Body of pancreas (tissue), 4 donors: ENCODE measurements around the gene GALE. TPM values are rescaled to one million over a fixed set of nuclear protein-coding genes. Genes with fewer than 3 reads are reported as not detected.
"Not testable (repeated sequence)": the region's sequence is repeated elsewhere in the genome, so short reads cannot be mapped to it uniquely, and the experiment has no call there.

ENCODE experiments used
- ATAC-seq: fragments of 150-250 bp; one replicate; pipeline ENCODE4 v1.9.1; 2016
- DNase-seq, 4 donors: peaks; one replicate each; pipeline ENCODE4 v3.0.0-alpha.2; 2019
- H3K27ac ChIP-seq, 4 donors: fragments of 200-600 bp; sonication (generic); 1 replicate in 3 of 4; 2 replicates in 1 of 4; pipeline versions ENCODE4 v1.5.1 to v1.6.1; 2016 to 2019; ENCODE audit warnings: mild to moderate bottlenecking in 1 of 4, mixed read lengths in 1 of 4, moderate library complexity in 1 of 4
- H3K27me3 ChIP-seq, 2 donors: fragments of 200-600 bp; sonication (generic); one replicate each; pipeline ENCODE4 v1.6.0; 2016; ENCODE audit warnings: mild to moderate bottlenecking in 1 of 2
- H3K36me3 ChIP-seq, 2 donors: fragments of 200-600 bp; sonication (generic); replicated peaks in 1 of 2; 2 replicates each; pipeline ENCODE4 v1.5.1; 2016; ENCODE audit warnings: low read depth in 2 of 2; ENCODE audit not compliant: insufficient read depth in 1 of 2
- H3K4me1 ChIP-seq: fragments of 200-600 bp; sonication (generic); one replicate; pipeline ENCODE4 v1.6.0; 2016
- H3K4me3 ChIP-seq, 2 donors: fragments of 200-600 bp; sonication (generic); 1 replicate in 1 of 2; 2 replicates in 1 of 2; pipeline ENCODE4 v1.5.1; 2016 to 2019
- H3K9me3 ChIP-seq, 3 donors: fragments of 200-600 bp; sonication (generic); 1 replicate in 2 of 3; 2 replicates in 1 of 3; pipeline ENCODE4 v1.5.1; 2016
- CTCF ChIP-seq, 7 experiments: fragments of 450-650 bp in 4 of 7; fragments of 200-600 bp in 3 of 7; sonication (generic) in 3 of 7; IDR thresholded peaks; one replicate each; pipeline ENCODE4 v1.5.1; 2016 to 2019; ENCODE audit warnings: antibody characterized with exemption in 7 of 7
- POLR2A ChIP-seq, 3 donors: fragments of 450-650 bp; IDR thresholded peaks; one replicate each; pipeline ENCODE4 v1.6.1; 2016; ENCODE audit warnings: antibody characterized with exemption in 3 of 3, mild to moderate bottlenecking in 2 of 3
- WGBS, 2 donors: methylation state at CpG; one replicate each; pipeline ENCODE4 v1.1.5; 2017; 5-methylcytosine and 5-hydroxymethylcytosine counted together
- intact Hi-C: fragments of 100-400 bp; cut with DNase I; formaldehyde crosslinking; loops from one replicate; pipeline ENCODE4 v1.15.1; 2023
- total RNA-seq, 2 donors: library from RNA; depleted of rRNA; stranded (reverse); fragments of >200 nt; gene quantifications; one replicate each; pipeline ENCODE4 v1.1.0, GENCODE V29; 2016

Gene GALE
- total RNA-seq, 2 donors from 2014 or later, result 29.3 to 32.7 TPM

GRCh38 chr1:23788695-23789094, 11.9 kb downstream of the GALE start:
- H3K9me3 ChIP-seq, result no peaks in the 10 kb centered on the region
- peaks cover 29% of the 10 kb centered on the region for H3K4me1 ChIP-seq
- DNase-seq (no peak), ATAC-seq (no peak)
- TF ChIP-seq POLR2A (IDR thresholded peaks at IDR 0.05) (no peak), CTCF (IDR thresholded peaks at IDR 0.05) (no peak)
- intact Hi-C loops, result no loop called here
- H3K4me3 ChIP-seq, result no peak overlapping the region
- H3K27ac ChIP-seq, result no peak overlapping the region
- H3K27me3 ChIP-seq, result no peaks in the 10 kb centered on the region
- 94 to 100% methylated on average over 3 of the region's 3 CpGs for WGBS, 2 donors
- H3K36me3 ChIP-seq, result peaks cover 5 to 7% of the 10 kb centered on the region in 2 donors

GRCh38 chr1:23787701-23788100, 12.9 kb downstream of the GALE start:
- 88 to 94% methylated on average over 3 of the region's 3 CpGs for WGBS, 2 donors
- no peak for TF ChIP-seq POLR2A (IDR thresholded peaks at IDR 0.05)
- no peak for TF ChIP-seq CTCF (IDR thresholded peaks at IDR 0.05)
- no peaks in the 10 kb centered on the region for H3K9me3 ChIP-seq
- intact Hi-C loops, result no loop called here
- peaks cover 5 to 7% of the 10 kb centered on the region in 2 donors for H3K36me3 ChIP-seq
- DNase-seq (no peak), ATAC-seq (no peak)
- H3K4me1 ChIP-seq, result peaks cover 20% of the 10 kb centered on the region
- no peaks in the 10 kb centered on the region for H3K27me3 ChIP-seq
- no peak overlapping the region for H3K4me3 ChIP-seq
- H3K27ac ChIP-seq, result no peak overlapping the region

- H3K4me1 ChIP-seq, result peaks cover 2% of the 10 kb centered on the region
- H3K27me3 ChIP-seq, result no peaks in the 10 kb centered on the region
- ATAC-seq, result no peak
- H3K36me3 ChIP-seq, result peaks cover 5 to 8% of the 10 kb centered on the region in 2 donors
- intact Hi-C loops, result no loop called here
- TF ChIP-seq CTCF (IDR thresholded peaks at IDR 0.05), result no peak
- H3K9me3 ChIP-seq, result no peaks in the 10 kb centered on the region
- no peak overlapping the region for H3K4me3 ChIP-seq
- no peak overlapping the region for H3K27ac ChIP-seq
- WGBS, 2 donors, result 78 to 82% methylated on average over 4 of the region's 4 CpGs
- DNase-seq, result no peak
Observed at GRCh38 chr1:23784846-23785245, 15.7 kb downstream of the GALE start.

GRCh38 chr1:23783141-23783540, 17.4 kb downstream of the GALE start:
- 91 to 93% methylated on average over 11 of the region's 11 CpGs for WGBS, 2 donors
- H3K27me3 ChIP-seq, H3K9me3 ChIP-seq, DNase-seq, H3K36me3 ChIP-seq, intact Hi-C loops, H3K27ac ChIP-seq, ATAC-seq, H3K4me3 ChIP-seq: not testable (repeated sequence)
- peaks cover 14% of the 10 kb centered on the region for H3K4me1 ChIP-seq

- TF ChIP-seq POLR2A (IDR thresholded peaks at IDR 0.05), result no peak
- no peak for TF ChIP-seq CTCF (IDR thresholded peaks at IDR 0.05)
- peaks cover 0 to 2% of the 10 kb centered on the region in 2 donors for H3K36me3 ChIP-seq
- WGBS, 2 donors, result 59 to 61% methylated on average over 3 of the region's 3 CpGs
- DNase-seq, result no peak
- no peak overlapping the region for H3K27ac ChIP-seq
- intact Hi-C loops, result no loop called here
- peaks cover 22% of the 10 kb centered on the region for H3K4me1 ChIP-seq
- no peaks in the 10 kb centered on the region for H3K27me3 ChIP-seq
- no peaks in the 10 kb centered on the region for H3K9me3 ChIP-seq
- no peak for ATAC-seq
- H3K4me3 ChIP-seq, result no peak overlapping the region
Observed at GRCh38 chr1:23779826-23780371, 20.7 kb downstream of the GALE start.
